ENCODE results near the gene MIDN.

Gene MIDN

GRCh38 chr19:1270854-1271527 is 22.6 kb downstream of the MIDN start:
- no peak for DNase-seq (ENCODE audit: low read depth)

- DNase-seq (ENCODE audit: low read depth), result no peak
These were observed 23.4 kb downstream of the MIDN start for GRCh38 chr19:1271528-1272422.

- no peak for DNase-seq (ENCODE audit: low read depth)
These were observed 24.3 kb downstream of the MIDN start for GRCh38 chr19:1272423-1273262.

- DNase-seq (ENCODE audit: low read depth), result no peak
These were observed 25.1 kb downstream of the MIDN start for GRCh38 chr19:1273263-1274041.

GRCh38 chr19:1274081-1274851 is 25.9 kb downstream of the MIDN start:
- no peak for DNase-seq (ENCODE audit: low read depth)

GRCh38 chr19:1274852-1275259 is 26.5 kb downstream of the MIDN start:
- DNase-seq (ENCODE audit: low read depth), result no peak

GRCh38 chr19:1275260-1275975 is 27.0 kb downstream of the MIDN start, which contains the start of gene FAM174C:
Gene FAM174C (plus strand): TSS chr19:1275530. CDS start chr19:1275550, 20 bp downstream.
- peak; percentile 92 for DNase-seq (ENCODE audit: low read depth)

GRCh38 chr19:1275976-1276627 is 27.7 kb downstream of the MIDN start:
- DNase-seq (ENCODE audit: low read depth), result no peak

GRCh38 chr19:1276628-1277022 is 28.2 kb downstream of the MIDN start:
- DNase-seq (ENCODE audit: low read depth), result no peak

GRCh38 chr19:1277061-1277460 is 28.7 kb downstream of the MIDN start:
- DNase-seq (ENCODE audit: low read depth), result no peak

- no peak for DNase-seq (ENCODE audit: low read depth)
These were observed 29.7 kb downstream of the MIDN start for GRCh38 chr19:1278074-1278473.

GRCh38 chr19:1278713-1279660 is 30.6 kb downstream of the MIDN start:
- DNase-seq (ENCODE audit: low read depth), result no peak

- DNase-seq (ENCODE audit: low read depth), result no peak
These were observed 31.5 kb downstream of the MIDN start for GRCh38 chr19:1279782-1280341.

GRCh38 chr19:1280636-1281568 is 32.5 kb downstream of the MIDN start:
- no peak for DNase-seq (ENCODE audit: low read depth)

GRCh38 chr19:1281569-1282287 is 33.3 kb downstream of the MIDN start:
- no peak for DNase-seq (ENCODE audit: low read depth)

- DNase-seq (ENCODE audit: low read depth), result no peak
These were observed 34.3 kb downstream of the MIDN start for GRCh38 chr19:1282588-1283206.
